ENCODE data around the gene ZNF536.
"Not testable (repeated sequence)": the region's sequence is repeated elsewhere in the genome, so short reads cannot be mapped to it uniquely, and the experiment has no call there.

The ZNF536 gene

GRCh38 chr19:30459859-30460258 lies 87.7 kb downstream of the ZNF536 start:
- no peaks in the 10 kb centered on the region for H3K4me1 Mint-ChIP-seq
- TF ChIP-seq, protein P1, sequence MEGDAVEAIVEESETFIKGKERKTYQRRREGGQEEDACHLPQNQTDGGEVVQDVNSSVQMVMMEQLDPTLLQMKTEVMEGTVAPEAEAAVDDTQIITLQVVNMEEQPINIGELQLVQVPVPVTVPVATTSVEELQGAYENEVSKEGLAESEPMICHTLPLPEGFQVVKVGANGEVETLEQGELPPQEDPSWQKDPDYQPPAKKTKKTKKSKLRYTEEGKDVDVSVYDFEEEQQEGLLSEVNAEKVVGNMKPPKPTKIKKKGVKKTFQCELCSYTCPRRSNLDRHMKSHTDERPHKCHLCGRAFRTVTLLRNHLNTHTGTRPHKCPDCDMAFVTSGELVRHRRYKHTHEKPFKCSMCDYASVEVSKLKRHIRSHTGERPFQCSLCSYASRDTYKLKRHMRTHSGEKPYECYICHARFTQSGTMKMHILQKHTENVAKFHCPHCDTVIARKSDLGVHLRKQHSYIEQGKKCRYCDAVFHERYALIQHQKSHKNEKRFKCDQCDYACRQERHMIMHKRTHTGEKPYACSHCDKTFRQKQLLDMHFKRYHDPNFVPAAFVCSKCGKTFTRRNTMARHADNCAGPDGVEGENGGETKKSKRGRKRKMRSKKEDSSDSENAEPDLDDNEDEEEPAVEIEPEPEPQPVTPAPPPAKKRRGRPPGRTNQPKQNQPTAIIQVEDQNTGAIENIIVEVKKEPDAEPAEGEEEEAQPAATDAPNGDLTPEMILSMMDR (IDR thresholded peaks at IDR 0.05) = no peak
- no peaks in the 10 kb centered on the region for H3K9me3 Mint-ChIP-seq
- no peaks in the 10 kb centered on the region for H3K36me3 Mint-ChIP-seq (ENCODE audit: low read depth)
- H3K4me3 Mint-ChIP-seq = no peak overlapping the region
- no peak overlapping the region for H3K27ac Mint-ChIP-seq
- H3K27me3 Mint-ChIP-seq (ENCODE audit: low read depth, poor library complexity) = peaks cover 5% of the 10 kb centered on the region
- DNase-seq = no peak

DNA sequence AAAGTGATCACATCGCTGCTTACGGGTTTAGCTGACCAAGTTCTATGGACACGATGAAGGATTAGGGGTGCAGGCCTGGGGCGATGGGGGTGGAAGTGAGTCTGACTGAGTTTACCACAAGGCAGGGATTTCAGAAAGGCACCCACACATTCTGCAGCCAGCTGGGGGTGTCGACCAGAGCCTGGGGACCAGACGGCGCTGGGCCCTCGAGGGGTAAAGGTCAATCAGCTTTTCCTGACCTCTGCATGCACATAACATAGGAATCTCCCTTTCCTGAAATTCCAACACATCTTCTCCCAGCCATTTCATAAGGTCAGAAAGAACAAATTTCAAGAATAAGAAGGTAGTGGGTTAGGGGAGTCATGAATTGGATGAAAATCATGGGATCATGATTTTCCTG lies 92.0 kb downstream of the ZNF536 start:
- TF ChIP-seq, protein P1 (IDR thresholded peaks at IDR 0.05) = no peak
- peaks cover 9% of the 10 kb centered on the region for H3K27me3 Mint-ChIP-seq (ENCODE audit: low read depth, poor library complexity)
- no peaks in the 10 kb centered on the region for H3K4me1 Mint-ChIP-seq
- DNase-seq = no peak
- no peak overlapping the region for H3K4me3 Mint-ChIP-seq
- no peaks in the 10 kb centered on the region for H3K36me3 Mint-ChIP-seq (ENCODE audit: low read depth)
- no peak overlapping the region for H3K27ac Mint-ChIP-seq
- H3K9me3 Mint-ChIP-seq = no peaks in the 10 kb centered on the region

- DNase-seq; H3K9me3 Mint-ChIP-seq; H3K4me3 Mint-ChIP-seq; H3K27me3 Mint-ChIP-seq (ENCODE audit: low read depth, poor library complexity); H3K27ac Mint-ChIP-seq; H3K4me1 Mint-ChIP-seq; H3K36me3 Mint-ChIP-seq (ENCODE audit: low read depth): not testable (repeated sequence)
Measured at GRCh38 chr19:30466598-30466997, 94.4 kb downstream of the ZNF536 start.

DNA sequence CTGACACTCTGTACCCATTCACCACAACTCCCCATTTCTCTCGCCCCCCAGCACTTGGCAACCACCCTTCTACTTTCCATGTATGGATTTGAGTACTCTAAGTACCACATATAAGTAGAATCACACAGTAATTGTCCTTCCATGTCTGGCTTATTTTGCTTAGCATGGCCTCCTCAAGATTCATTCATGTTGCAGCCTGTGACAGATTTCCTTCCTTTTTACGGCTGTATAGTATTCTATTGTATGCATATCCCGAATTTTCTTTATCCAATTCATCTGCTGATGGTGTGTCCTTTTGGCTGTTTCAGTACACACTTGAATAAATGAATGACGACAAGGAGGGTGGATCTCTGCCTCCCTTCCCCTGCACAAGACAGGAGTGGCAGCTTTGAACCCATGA lies 95.1 kb downstream of the ZNF536 start:
- Mint-ChIP-seq H3K4me1 (no peaks in the 10 kb centered on the region), H3K27me3 (ENCODE audit: low read depth, poor library complexity) (peaks cover 9% of the 10 kb centered on the region), H3K36me3 (ENCODE audit: low read depth) (no peaks in the 10 kb centered on the region), H3K9me3 (no peaks in the 10 kb centered on the region), H3K4me3 (no peak overlapping the region), H3K27ac (no peak overlapping the region)
- TF ChIP-seq, protein P1 (IDR thresholded peaks at IDR 0.05) = no peak
- DNase-seq = no peak

GRCh38 chr19:30469774-30470173 lies 97.6 kb downstream of the ZNF536 start:
- H3K4me3 Mint-ChIP-seq = no peak overlapping the region
- no peak overlapping the region for H3K27ac Mint-ChIP-seq
- DNase-seq = no peak
- H3K4me1 Mint-ChIP-seq = no peaks in the 10 kb centered on the region
- peaks cover 19% of the 10 kb centered on the region for H3K27me3 Mint-ChIP-seq (ENCODE audit: low read depth, poor library complexity)
- H3K9me3 Mint-ChIP-seq = peaks cover 5% of the 10 kb centered on the region
- H3K36me3 Mint-ChIP-seq (ENCODE audit: low read depth) = no peaks in the 10 kb centered on the region
- TF ChIP-seq, protein P1 (IDR thresholded peaks at IDR 0.05) = no peak

DNA sequence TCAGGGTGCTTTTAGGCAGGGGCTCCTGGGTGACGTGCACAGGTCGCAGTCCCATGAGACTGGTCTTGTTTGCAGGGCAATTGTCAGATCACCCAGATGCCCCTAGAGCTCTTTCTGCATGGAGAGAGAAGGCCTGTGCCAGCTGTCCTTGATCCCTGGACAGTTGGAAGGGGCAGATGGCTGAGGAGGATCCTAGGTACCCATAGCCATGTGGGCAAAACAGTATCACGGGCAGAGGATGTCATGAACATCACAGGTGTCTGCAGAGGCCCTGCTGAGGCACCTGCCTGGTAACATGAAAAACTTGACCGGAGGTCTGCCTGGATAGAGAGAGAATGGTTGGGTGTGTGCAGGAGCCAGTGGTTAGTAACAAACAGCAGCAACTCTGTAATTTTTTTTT lies 99.3 kb downstream of the ZNF536 start:
- Mint-ChIP-seq H3K4me3 (no peak overlapping the region), H3K27ac (no peak overlapping the region), H3K9me3 (peaks cover 5% of the 10 kb centered on the region), H3K27me3 (ENCODE audit: low read depth, poor library complexity) (peaks cover 19% of the 10 kb centered on the region), H3K36me3 (ENCODE audit: low read depth) (no peaks in the 10 kb centered on the region), H3K4me1 (peaks cover 7% of the 10 kb centered on the region)
- no peak for DNase-seq
- TF ChIP-seq, protein P1 (IDR thresholded peaks at IDR 0.05) = no peak

All from nephron progenitor cell (in vitro differentiated cells).